Hematopoietic multipotent progenitor cell treated with erythropoietin and hydrocortisone succinate and interleukin-3 and kit ligand, for 15 days (in vitro differentiated cells): ENCODE results near the gene CYGB.

ENCODE experiments used
- DNase-seq: peaks from one replicate; pipeline ENCODE4 v3.0.0-alpha.2; 2015; ENCODE audit warnings: low spot score

CYGB gene

GRCh38 chr17:76478730-76479514, 58.6 kb downstream of the CYGB start:
- no peak for DNase-seq

- DNase-seq, result no peak
These were observed 59.4 kb downstream of the CYGB start for GRCh38 chr17:76478097-76478496.

- no peak for DNase-seq
These were observed 59.9 kb downstream of the CYGB start for GRCh38 chr17:76477576-76477975.
